Liver (tissue), 3 donors: ENCODE data around the gene ITM2C.

Source experiments
- CTCF ChIP-seq: fragments of 150-350 bp; IDR thresholded peaks from 2 replicates; pipeline ENCODE4 v1.5.1; 2017; ENCODE audit warnings: improper control_type of control experiment, low read depth, low read length; ENCODE audit not compliant: missing input control
- HNF4A ChIP-seq, 2 donors: conservative IDR thresholded peaks; 2 replicates each; pipeline ENCODE4 v1.6.1; 2016; ENCODE audit warnings: antibody characterized with exemption in 2 of 2, mild to moderate bottlenecking in 2 of 2
- JUND ChIP-seq, 2 donors: IDR thresholded peaks; 2 replicates each; pipeline ENCODE4 v1.6.1; 2016; ENCODE audit warnings: antibody characterized with exemption in 2 of 2
- TAF1 ChIP-seq: conservative IDR thresholded peaks from 2 replicates; pipeline ENCODE4 v1.6.1; 2016; ENCODE audit warnings: antibody characterized with exemption, mild to moderate bottlenecking
- donor health status: healthy.
- donor health status: healthy.

GRCh38 chr2:230907361-230908091, 42.8 kb downstream of the ITM2C start:
- no peak for TF ChIP-seq TAF1
- no peak for TF ChIP-seq CTCF
- TF ChIP-seq JUND (IDR thresholded peaks at IDR 0.05), result no peak
- no peak for TF ChIP-seq HNF4A (conservative IDR thresholded peaks at IDR 0.05)
